ENCODE results near the gene ROR2.
"Not testable (repeated sequence)": the region's sequence is repeated elsewhere in the genome, so short reads cannot be mapped to it uniquely, and the experiment has no call there.

ROR2 gene

GRCh38 chr9:91814201-91814600, 135.8 kb downstream of the ROR2 start:
- DNase-seq = no peak

DNA sequence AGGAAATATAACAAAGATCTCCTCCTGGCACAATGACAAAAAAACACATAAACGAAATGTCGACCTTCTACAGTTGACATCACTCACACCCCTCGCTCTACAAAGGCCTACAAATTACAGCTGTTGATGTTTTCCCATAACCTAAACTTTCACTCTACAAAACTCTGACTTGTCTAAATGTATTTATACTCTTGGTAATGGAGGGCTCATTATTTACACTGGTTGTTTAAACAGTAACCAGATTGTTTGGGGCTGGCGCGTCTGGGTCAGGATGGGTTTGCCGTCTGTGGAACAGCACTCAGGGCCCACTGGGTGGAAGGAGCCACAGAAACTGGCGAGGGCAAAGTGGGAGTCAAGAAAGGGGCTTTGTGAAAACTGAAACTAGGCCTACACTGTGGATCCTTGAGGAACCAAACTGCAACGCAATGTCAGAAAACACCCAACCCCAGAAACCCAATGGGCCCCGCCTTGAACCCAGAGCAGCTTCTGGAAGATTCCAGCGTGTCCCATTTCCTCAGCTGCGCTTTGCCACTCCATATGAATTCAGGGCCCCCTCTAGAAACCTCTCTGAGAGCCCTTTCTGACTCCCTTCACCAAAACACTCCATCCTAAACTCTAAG, 136.7 kb downstream of the ROR2 start:
- no peak for DNase-seq

GRCh38 chr9:91812191-91812590, 137.8 kb downstream of the ROR2 start:
- no peak for DNase-seq

DNA sequence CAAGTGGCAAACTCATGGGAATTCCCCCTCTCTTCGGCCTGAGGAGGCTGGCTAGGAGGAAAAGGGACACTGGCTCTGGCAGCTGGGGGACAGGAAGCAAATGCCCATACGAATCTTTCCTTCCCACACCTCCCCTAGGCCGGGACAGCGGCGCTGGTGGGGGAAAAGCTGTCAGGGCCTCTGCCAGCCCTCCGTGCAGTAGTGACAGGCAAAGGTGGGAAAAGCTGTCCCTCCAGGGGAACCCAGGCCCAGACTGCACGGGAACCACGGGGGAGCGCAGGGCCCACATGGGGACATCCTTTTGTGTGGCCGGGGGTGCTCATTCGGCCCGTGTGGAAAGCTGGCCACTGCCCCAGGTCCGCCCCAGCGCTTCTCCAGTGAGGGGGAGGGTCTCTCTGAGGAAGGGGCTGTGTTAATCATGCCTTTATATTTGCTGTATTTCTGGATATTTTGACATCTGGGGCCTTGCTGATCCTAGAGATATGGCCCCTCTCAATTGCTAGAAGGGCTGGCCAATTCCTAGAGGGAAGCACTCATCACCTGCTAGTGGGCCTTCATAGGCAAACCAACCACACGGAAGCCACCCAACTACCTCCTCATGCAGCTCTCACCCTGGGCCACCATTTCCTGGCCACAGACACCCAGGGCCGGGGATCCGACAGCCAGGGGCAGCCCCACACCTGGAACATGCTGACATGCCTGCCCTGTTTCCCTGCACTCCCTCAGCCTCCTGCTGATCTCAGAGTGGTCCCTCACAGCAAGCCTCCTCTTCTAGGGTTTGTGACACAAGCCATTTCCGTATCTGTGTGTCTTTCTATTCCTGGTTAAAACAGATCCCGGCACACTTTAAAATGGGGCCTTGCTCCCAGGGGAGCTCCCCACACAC, 138.8 kb downstream of the ROR2 start:
- DNase-seq = no peak

DNA sequence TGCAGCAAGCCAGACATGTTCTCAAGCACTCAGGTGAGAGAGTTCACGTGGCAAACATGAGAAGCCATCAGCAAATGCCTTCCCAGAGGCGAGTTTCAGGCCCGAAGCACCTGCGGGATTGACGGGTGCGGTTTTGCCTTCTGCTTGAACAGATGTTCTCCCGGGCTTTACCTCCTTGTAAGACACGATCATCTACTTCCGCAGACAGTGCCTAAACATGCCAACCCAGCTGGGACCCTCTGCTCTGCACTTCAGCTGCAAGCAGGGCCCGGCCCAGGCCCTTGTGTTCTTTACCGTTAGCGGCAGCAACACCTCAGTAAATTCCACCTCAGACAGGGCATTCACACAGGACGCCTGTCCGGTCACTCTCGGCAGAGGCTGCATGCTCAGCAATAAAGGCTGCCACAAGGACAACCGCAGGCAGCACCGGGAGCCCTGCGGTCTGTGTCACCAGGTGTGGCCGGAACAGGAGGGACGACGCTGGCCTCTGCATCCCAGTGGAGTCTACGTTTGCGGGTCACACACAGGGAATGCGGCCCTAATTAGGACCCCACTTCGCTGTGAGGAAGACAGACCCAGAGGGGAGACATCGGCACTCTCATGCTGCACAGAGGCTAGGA, 139.6 kb downstream of the ROR2 start:
- no peak for DNase-seq

- no peak for DNase-seq
Measured at GRCh38 chr9:91809581-91810285, 140.3 kb downstream of the ROR2 start.

DNA sequence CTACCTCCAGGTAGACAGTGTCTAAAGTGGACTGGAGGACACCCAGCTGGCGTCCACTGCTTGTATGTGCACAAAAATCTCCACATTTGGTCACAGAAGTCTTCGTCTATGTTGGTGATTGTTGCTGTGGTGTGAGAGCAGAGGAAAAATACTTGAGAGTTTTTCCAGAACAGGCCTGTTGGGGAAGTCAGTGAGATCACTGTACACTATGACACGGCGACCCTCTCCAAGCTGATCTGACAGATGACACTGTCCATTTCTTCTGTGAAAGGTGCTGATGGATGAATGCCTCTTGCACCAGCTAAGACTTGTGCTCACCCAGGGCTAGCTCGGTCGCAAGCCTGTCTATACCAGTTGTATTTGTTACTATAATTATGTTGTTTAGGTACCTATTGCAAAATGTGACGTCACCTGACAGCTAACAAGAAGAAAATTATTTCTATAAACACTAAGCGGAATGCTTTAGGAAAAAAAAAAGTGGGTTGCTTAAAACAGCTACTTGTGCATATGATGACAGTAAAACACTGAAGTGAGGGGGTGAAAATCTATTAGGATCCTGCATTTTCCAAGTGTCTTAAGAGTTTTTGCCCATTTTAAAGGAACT, 142.3 kb downstream of the ROR2 start:
- no peak for DNase-seq

DNA sequence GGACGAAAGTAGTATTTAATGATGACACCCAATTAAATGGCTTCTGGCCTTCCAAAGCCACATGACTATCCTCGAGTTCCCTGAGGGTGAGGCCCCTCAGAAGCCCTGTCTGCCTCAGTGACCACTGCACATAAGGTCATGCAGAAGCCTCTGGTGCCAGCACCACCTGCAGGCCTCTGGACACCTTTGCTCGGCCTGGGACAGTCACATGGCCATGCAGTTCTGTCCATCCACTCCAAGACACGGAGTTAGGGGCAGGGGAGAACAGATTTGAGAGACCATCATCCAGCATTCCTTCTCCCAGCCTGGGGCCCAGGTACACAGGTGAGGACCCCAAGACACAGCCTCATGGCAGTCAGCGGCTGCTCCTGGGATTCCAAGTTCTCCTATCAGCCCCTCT, 145.0 kb downstream of the ROR2 start:
- no peak for DNase-seq

DNA sequence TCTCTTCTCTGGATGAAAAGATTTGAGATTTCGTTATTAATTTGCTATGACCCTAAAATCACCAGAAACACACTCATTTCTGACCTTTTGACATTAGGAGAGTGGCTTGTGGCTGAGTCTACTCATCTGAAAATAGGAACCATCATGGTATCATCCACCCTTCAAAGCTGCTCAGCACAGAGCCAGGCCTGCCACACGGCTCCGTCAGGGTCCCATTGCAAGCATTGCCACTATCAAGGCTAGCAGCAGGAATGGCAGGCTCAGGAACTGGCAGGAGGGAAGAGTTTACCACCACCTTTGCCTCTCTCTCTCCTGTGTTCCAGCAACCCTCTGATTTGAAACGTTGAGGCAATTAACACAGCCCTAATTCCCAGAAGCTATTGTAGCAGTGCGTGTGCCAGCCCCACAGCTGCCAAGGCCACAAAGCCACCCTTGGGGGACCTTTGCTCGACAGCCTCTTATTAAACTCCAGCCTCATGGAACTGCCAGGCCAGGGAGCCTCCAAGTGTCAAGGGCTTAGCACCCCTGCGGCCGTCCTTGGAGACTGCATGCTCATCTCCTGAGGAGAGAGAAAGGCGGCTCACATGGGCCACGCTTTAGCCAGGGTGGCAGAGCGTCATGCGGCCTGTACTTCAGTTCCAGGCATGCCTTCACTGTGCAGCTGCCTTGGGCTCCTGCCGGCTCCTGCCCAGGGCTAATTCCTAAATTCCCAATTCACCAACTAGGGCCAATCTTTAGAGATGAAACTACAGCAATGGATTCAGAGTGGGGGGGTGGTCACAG, 145.9 kb downstream of the ROR2 start:
- no peak for DNase-seq

- DNase-seq = no peak
Measured at GRCh38 chr9:91803151-91803940, 146.7 kb downstream of the ROR2 start.

- DNase-seq = no peak
Measured at GRCh38 chr9:91802391-91802790, 147.6 kb downstream of the ROR2 start.

DNA sequence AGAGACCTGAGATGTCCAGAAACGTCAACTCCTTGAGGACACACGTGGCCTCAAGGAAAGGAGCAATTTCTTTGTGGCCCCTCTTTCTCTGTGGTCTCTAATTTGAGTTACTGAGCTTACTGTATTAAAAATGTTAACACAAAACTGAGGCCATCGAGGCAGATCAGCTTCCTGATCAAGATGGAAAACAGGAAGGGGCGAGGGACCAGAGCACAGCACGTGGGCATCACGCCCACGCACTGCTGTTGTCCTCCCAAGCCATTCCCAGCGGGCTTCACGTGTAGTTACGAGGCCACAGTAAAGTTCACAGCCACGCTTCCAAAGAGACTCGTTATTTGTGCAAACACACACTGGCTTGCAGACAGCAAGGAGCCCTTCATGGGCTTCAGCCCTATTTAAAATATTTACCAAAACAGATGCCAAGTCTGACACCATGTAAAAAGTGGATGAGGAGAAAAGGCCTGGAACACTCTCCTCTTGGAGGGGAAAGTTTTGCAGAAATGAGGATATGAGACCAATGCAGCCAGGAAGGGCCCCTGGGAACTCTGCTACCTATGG, 149.5 kb downstream of the ROR2 start:
- DNase-seq = no peak

- no peak for DNase-seq
Measured at GRCh38 chr9:91799113-91799744, 150.8 kb downstream of the ROR2 start.

- peak; percentile 26 to 34 for DNase-seq
Measured at GRCh38 chr9:91798273-91799112, 151.5 kb downstream of the ROR2 start.

DNA sequence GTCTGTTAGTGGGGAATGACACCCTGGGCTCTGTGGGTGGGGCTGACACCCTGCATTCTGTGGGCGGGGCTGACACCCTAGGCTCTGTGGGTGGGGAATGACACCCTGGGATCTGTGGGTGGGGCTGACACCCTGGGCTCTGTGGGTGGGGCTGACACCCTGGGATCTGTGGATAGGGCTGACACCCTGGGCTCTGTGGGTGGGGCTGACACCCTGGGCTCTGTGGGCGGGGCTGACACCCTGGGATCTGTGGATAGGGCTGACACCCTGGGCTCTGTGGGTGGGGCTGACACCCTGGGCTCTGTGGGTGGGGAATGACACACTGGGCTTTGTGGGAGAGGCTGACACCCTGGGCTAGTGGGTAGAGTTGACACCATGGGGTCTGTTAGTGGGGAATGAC, 152.5 kb downstream of the ROR2 start:
- not testable (repeated sequence) for DNase-seq

DNA sequence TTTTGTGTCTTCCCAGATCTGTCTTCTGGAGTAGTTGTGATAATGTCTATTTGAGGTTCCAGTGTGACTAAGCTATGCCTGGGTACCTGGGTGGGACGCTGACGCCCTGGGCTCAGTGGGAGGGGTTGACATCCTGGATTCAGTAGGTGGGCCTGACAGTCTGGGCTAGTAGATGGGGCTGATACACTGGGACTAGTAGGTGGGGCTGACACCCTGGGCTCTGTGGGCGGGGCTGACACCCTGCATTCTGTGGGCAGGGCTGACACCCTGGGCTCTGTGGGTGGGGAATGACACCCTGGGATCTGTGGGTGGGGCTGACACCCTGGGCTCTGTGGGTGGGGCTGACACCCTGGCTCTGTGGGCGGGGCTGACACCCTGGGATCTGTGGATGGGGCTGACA, 153.5 kb downstream of the ROR2 start:
- peak in 1 of 2 donors; percentile 14 for DNase-seq

DNA sequence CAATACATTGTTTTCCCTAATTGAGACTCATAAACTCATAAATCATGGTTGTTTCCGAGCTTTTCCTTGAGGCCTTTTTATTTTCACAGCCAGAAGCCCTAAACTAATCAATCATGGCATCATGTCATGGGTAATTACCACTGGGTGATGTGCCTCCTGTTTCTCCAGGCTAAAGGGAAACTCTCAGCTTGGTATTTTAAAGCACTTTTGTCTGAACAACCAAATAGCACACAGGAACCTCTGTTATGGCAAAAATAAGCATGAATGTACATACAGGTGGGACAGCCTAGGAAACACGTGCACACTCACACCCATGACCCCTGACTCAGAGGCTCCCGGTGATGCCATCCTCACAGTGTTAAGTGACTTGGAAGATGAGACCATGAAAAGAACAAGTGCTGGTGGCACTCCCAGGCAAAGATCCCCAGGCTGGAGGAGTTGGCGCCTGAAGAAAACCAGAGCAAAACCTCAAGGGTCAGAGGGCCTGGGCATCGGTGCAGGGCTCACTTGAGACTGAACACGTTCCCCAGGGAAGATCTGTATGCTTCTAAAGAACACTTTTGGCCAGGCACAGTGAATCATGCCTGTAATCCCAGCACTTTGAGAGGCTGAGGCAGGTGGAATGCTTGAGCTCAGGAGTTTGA, 154.3 kb downstream of the ROR2 start:
- DNase-seq = no peak

DNA sequence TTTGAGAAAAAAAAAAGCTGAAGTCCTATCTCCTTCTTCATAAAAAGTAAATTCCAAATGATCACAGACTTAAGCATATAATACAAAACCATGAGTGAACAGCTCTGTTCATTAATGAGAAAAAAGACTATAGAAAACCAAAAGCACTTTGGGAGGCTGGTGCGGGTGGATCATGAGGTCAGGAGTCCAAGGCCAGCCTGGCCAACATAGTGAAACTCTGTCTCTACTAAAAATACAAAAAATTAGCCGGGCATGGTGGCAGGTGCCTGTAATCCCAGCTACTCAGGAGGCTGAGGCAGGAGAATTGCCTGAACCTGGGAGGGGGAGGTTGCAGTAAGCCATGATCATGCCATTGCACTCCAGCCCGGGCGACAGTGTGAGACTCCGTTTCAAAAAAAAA, 156.7 kb downstream of the ROR2 start:
- DNase-seq = not testable (repeated sequence)

DNA sequence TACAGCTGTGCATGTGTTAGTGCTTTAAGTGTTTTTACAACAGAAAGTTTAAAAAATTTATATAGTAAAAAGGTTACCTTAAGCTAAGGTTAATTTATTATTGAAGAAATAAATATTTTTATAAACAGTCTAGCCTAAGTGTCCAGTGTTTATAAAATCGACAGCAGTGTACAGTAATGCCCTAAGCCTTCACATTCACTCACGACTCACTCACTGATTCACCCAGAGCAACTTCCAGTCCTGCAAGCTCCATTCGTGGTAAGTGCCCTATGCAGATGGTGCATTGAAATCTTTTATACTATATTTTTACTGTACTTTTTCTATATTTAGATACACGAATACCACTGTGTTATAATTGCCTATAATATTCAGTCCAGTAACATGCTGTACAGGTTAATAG, 159.1 kb downstream of the ROR2 start:
- no peak for DNase-seq

Measured in stimulated activated CD4-positive, alpha-beta T cell treated with anti-CD3 and anti-CD28 coated beads, Interleukin-2, amount 100 ng/mL, for 24 hours (primary cell).